DND-41 (cell line): ENCODE data around the gene TOR2A.

Experiments used
- ATAC-seq: fragments of 200-7000 bp; cut with Tn5 transposase; 3 replicates; pipeline ENCODE4 v1.9.1; 2021; ENCODE audit warnings: low read depth; ENCODE audit not compliant: insufficient read depth
- DNase-seq: peaks from one replicate; pipeline ENCODE4 v3.0.0-alpha.2; 2020
- H2AFZ ChIP-seq: 2 replicates; pipeline ENCODE4 v1.6.0; 2012; ENCODE audit warnings: low read depth, low read length
- H3K27ac ChIP-seq: 2 replicates; pipeline ENCODE4 v1.5.1; 2012; ENCODE audit warnings: low read length, inconsistent platforms
- H3K27me3 ChIP-seq: fragments of 200-600 bp; sonication (generic); 2 replicates; pipeline ENCODE4 v1.6.0; 2012; ENCODE audit warnings: low read length, mild to moderate bottlenecking, inconsistent platforms; ENCODE audit not compliant: insufficient read depth, poor library complexity
- H3K36me3 ChIP-seq: 2 replicates; pipeline ENCODE4 v1.5.1; 2012; ENCODE audit warnings: low read length, inconsistent platforms; ENCODE audit not compliant: insufficient read depth
- H3K4me1 ChIP-seq: 2 replicates; pipeline ENCODE4 v1.5.1; 2012; ENCODE audit warnings: mild to moderate bottlenecking, low read length; ENCODE audit not compliant: insufficient read depth
- H3K4me2 ChIP-seq: 2 replicates; pipeline ENCODE4 v1.6.0; 2012; ENCODE audit warnings: mild to moderate bottlenecking, moderate library complexity, low read length, inconsistent platforms; ENCODE audit not compliant: insufficient read depth
- H3K4me3 ChIP-seq, 2 experiments: fragments of 200-600 bp in 1 of 2; shearing (Covaris generic) in 1 of 2; 2 replicates each; pipeline ENCODE4 v1.5.1; 2012 to 2016; ENCODE audit warnings: inconsistent platforms in 2 of 2, low read length in 2 of 2, mild to moderate bottlenecking in 2 of 2, low read depth in 1 of 2, moderate library complexity in 1 of 2
- H3K79me2 ChIP-seq: 2 replicates; pipeline ENCODE4 v1.6.0; 2012; ENCODE audit warnings: low read length, inconsistent platforms; ENCODE audit not compliant: insufficient read depth
- H3K9ac ChIP-seq: 2 replicates; pipeline ENCODE4 v1.6.0; 2012; ENCODE audit warnings: low read depth, mild to moderate bottlenecking, inconsistent platforms, low read length, moderate library complexity
- H3K9me3 ChIP-seq: 2 replicates; pipeline ENCODE4 v1.5.1; 2012; ENCODE audit warnings: low read length, moderate library complexity, mild to moderate bottlenecking, inconsistent platforms; ENCODE audit not compliant: insufficient read depth, severe bottlenecking
- H4K20me1 ChIP-seq: 2 replicates; pipeline ENCODE4 v1.6.0; 2012; ENCODE audit warnings: low read length; ENCODE audit not compliant: insufficient read depth
- CTCF ChIP-seq: IDR thresholded peaks from 2 replicates; pipeline ENCODE4 v1.5.1; 2012; ENCODE audit warnings: borderline replicate concordance, low read length, moderate library complexity, mild to moderate bottlenecking; ENCODE audit not compliant: poor library complexity, severe bottlenecking; ENCODE audit errors: extremely low read depth
- EZH2 ChIP-seq: IDR thresholded peaks from 3 replicates; pipeline ENCODE4 v1.6.1; 2012; ENCODE audit warnings: borderline replicate concordance, low read depth, mild to moderate bottlenecking, moderate library complexity, low read length, inconsistent platforms; ENCODE audit not compliant: severe bottlenecking

Gene TOR2A

GRCh38 chr9:127767410-127767809 lies 32.3 kb upstream of the TOR2A start:
- TF ChIP-seq CTCF, result no peak
- TF ChIP-seq EZH2, result no peak
- no peak for ATAC-seq
- peak overlapping the region; percentile 51 for H2AFZ ChIP-seq

GRCh38 chr9:127765418-127765817 lies 30.3 kb upstream of the TOR2A start:
- TF ChIP-seq EZH2, result no peak
- TF ChIP-seq CTCF, result no peak
- no peak for ATAC-seq
- no peak overlapping the region for H3K4me2 ChIP-seq
- no peak overlapping the region for H3K9ac ChIP-seq
- H3K27me3 ChIP-seq, result no peaks in the 10 kb centered on the region
- H2AFZ ChIP-seq, result no peak overlapping the region
- H3K4me3 ChIP-seq, result no peak overlapping the region
- peaks cover 18% of the 10 kb centered on the region for H3K4me1 ChIP-seq
- H3K79me2 ChIP-seq, result no peaks in the 10 kb centered on the region
- no peak overlapping the region for H3K27ac ChIP-seq
- no peaks in the 10 kb centered on the region for H3K36me3 ChIP-seq
- DNase-seq, result no peak
- no peaks in the 10 kb centered on the region for H4K20me1 ChIP-seq
- no peaks in the 10 kb centered on the region for H3K9me3 ChIP-seq

More at GRCh38 chr9:127767410-127767809, 32.3 kb upstream of the TOR2A start:
- Histone ChIP-seq H4K20me1 (no peaks in the 10 kb centered on the region), H3K27me3 (no peaks in the 10 kb centered on the region), H3K36me3 (no peaks in the 10 kb centered on the region), H3K9ac (0 out of 2 replicates have a peak overlapping the region, but pooled peaks have one; percentile 7), H3K79me2 (no peaks in the 10 kb centered on the region), H3K27ac (peak overlapping the region; percentile 57), H3K9me3 (no peaks in the 10 kb centered on the region), H3K4me2 (no peak overlapping the region), H3K4me3 (no peak overlapping the region), H3K4me1 (peaks cover 31% of the 10 kb centered on the region)
- no peak for DNase-seq

- Histone ChIP-seq H3K27ac (no peak overlapping the region), H3K27me3 (no peaks in the 10 kb centered on the region), H3K4me3 (no peak overlapping the region), H3K36me3 (no peaks in the 10 kb centered on the region), H3K79me2 (no peaks in the 10 kb centered on the region), H2AFZ (no peak overlapping the region), H3K9ac (no peak overlapping the region), H3K4me2 (no peak overlapping the region), H4K20me1 (no peaks in the 10 kb centered on the region), H3K9me3 (no peaks in the 10 kb centered on the region), H3K4me1 (peaks cover 9% of the 10 kb centered on the region)
- TF ChIP-seq EZH2 (no peak), CTCF (peak; percentile 48)
- ATAC-seq (no peak), DNase-seq (no peak)
Observed at GRCh38 chr9:127763918-127764384, 28.9 kb upstream of the TOR2A start.

- Histone ChIP-seq H3K36me3 (no peaks in the 10 kb centered on the region), H3K27ac (no peak overlapping the region), H3K9me3 (no peaks in the 10 kb centered on the region), H3K4me2 (no peak overlapping the region), H4K20me1 (no peaks in the 10 kb centered on the region), H2AFZ (no peak overlapping the region), H3K79me2 (no peaks in the 10 kb centered on the region), H3K27me3 (no peaks in the 10 kb centered on the region), H3K4me3 (no peak overlapping the region), H3K9ac (no peak overlapping the region), H3K4me1 (peaks cover 3% of the 10 kb centered on the region)
- TF ChIP-seq EZH2 (no peak), CTCF (no peak)
- DNase-seq (no peak), ATAC-seq (no peak)
Observed at GRCh38 chr9:127762111-127762676, 27.1 kb upstream of the TOR2A start.
